Activated CD4-positive, CD25-positive, alpha-beta regulatory T cell (primary cell): ENCODE results near the gene LYZL6.

Experiments
- DNase-seq, 4 experiments: peaks; one replicate each; lab custom pipeline; 2025; lab: John Stamatoyannopoulos, UW

LYZL6 gene

GRCh38 chr17:35943537-35943936, at the start of gene LYZL6:
Gene LYZL6 (minus strand): TSS chr17:35943713. CDS start chr17:35939356, 4,357 bp downstream.
- DNase-seq: no peak

- no peak for DNase-seq
These were observed 47.6 kb upstream of the LYZL6 start for GRCh38 chr17:35991075-35991474.

- no peak for DNase-seq
These were observed 44.7 kb upstream of the LYZL6 start for GRCh38 chr17:35988164-35988563.

- no peak for DNase-seq
These were observed 43.1 kb upstream of the LYZL6 start, which contains the start of gene CCL14 for GRCh38 chr17:35986643-35987042. Gene CCL14 (minus strand): TSS chr17:35986729. CDS start chr17:35986649, 80 bp downstream.

- no peak for DNase-seq
These were observed 40.6 kb upstream of the LYZL6 start for GRCh38 chr17:35984140-35984539.

- no peak for DNase-seq
These were observed 39.1 kb upstream of the LYZL6 start for GRCh38 chr17:35982409-35983191.

GRCh38 chr17:35981908-35982330, 38.4 kb upstream of the LYZL6 start:
- no peak for DNase-seq

- no peak for DNase-seq
These were observed 37.7 kb upstream of the LYZL6 start, which contains the start of gene CCL16 for GRCh38 chr17:35981246-35981645. Gene CCL16 (minus strand): TSS chr17:35981497. CDS start chr17:35981420, 77 bp downstream.

- DNase-seq: no peak
These were observed 34.8 kb upstream of the LYZL6 start for GRCh38 chr17:35978346-35978745.

- no peak for DNase-seq
These were observed 34.0 kb upstream of the LYZL6 start for GRCh38 chr17:35977509-35977908.

- no peak for DNase-seq
These were observed 30.1 kb upstream of the LYZL6 start for GRCh38 chr17:35973333-35974260.

- no peak for DNase-seq
These were observed 29.4 kb upstream of the LYZL6 start for GRCh38 chr17:35972945-35973332.

GRCh38 chr17:35972535-35972934, 29.0 kb upstream of the LYZL6 start:
- no peak for DNase-seq

- no peak for DNase-seq
These were observed 28.6 kb upstream of the LYZL6 start for GRCh38 chr17:35972066-35972465.

- peak; percentile 24 to 55 (median 33) for DNase-seq
These were observed 26.3 kb upstream of the LYZL6 start for GRCh38 chr17:35969558-35970380.

- no peak for DNase-seq
These were observed 25.1 kb upstream of the LYZL6 start for GRCh38 chr17:35968520-35969054.

GRCh38 chr17:35965272-35965671, 21.8 kb upstream of the LYZL6 start:
- DNase-seq: no peak

GRCh38 chr17:35963663-35964062, 20.1 kb upstream of the LYZL6 start:
- DNase-seq: no peak

- DNase-seq: no peak
These were observed 10.2 kb upstream of the LYZL6 start for GRCh38 chr17:35953720-35954119.

GRCh38 chr17:35949401-35949800, 5.9 kb upstream of the LYZL6 start:
- no peak for DNase-seq

- no peak for DNase-seq
These were observed 4.6 kb upstream of the LYZL6 start for GRCh38 chr17:35948092-35948491.
